Pulmonary artery endothelial cell (primary cell): ENCODE data around the gene NELL1. TPM values are rescaled to one million over a fixed set of nuclear protein-coding genes. Genes with fewer than 3 reads are reported as not detected.
"Not testable (repeated sequence)": the region's sequence is repeated elsewhere in the genome, so short reads cannot be mapped to it uniquely, and the experiment has no call there.

Source experiments
- DNase-seq: peaks from one replicate; pipeline ENCODE4 v3.0.0-alpha.2; 2011; ENCODE audit warnings: low read depth, low spot score
- total RNA-seq: library from RNA; depleted of rRNA; stranded (reverse); fragments of >200 nt; gene quantifications from 2 replicates; pipeline ENCODE4 v1.2.3, GENCODE V29; 2014

Gene NELL1
- total RNA-seq, 1 donor from 2014 or later = not detected

DNA sequence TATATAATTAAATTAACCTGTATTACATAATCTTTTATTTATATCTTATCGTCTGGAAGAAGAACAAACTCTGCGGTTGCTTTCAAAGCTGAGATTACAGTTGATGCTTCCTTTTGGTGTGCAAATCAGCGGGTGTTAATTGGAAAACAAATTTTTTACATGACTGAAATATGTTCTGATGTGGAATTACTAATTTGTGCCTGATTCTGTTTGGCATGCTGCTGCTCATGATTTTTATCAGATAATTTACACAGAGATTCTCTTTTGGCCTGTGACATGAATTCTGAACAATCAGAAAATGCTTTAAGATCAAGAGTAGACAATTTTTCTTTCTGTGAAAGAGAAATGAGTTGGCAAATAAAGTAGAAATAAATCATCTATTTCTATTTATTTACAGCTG is 510.8 kb downstream of the NELL1 start:
- no peak for DNase-seq

DNA sequence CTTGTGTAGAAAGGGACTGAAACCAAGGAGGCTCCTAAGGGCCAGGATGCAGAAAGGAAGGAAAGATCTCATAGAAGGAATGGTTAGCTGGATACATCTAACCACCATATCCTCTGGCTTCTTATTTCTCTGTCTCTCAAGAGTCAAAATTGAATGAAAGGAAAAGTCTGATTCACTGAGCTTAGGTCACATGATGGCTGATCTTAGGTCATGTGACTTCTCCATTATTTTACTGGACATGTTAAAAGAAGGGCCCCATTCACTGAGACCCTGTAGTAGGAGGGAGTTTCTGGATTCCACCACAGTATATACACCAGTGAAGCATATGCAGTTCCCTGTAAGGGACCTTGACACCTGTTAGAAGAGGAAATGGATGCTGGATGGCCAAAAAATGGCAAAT is 516.6 kb downstream of the NELL1 start:
- DNase-seq = no peak

DNA sequence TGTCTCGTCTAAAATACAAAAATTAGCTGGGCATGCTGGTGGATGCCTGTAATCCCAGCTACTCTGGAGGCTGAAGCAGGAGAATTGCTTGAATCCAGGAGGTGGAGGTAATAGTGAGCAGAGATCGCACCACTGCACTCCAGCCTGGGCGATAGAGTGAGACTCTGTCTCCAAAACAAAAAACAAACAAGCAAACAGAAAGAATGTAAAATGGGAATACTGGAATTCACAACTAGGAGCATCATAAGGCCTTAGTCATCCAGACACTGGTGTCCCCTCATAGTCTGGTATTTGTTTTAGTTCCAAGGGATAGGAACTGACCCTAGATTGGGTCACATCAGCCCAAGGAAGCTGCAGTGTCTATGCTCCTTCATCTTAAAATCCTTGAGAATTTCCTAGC is 520.8 kb downstream of the NELL1 start:
- no peak for DNase-seq

DNA sequence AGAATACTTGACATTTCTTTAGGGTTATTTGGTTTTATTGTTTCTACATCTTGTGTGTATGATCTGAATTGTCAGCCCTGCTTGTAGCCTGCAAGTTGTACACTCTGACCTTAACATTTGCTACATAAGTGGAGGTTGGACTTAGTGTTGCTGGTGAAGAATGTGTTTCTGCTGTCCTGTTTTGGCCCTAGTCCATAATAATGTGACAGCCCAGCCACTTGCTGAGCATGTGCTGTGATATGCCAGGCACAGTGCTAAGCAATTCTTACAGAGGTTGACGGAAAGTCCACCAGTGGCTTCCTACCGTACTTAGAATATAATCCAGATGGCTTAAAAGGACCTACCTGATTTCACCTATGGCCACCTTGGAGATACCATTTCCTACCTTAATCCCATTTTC is 526.6 kb downstream of the NELL1 start:
- no peak for DNase-seq

DNA sequence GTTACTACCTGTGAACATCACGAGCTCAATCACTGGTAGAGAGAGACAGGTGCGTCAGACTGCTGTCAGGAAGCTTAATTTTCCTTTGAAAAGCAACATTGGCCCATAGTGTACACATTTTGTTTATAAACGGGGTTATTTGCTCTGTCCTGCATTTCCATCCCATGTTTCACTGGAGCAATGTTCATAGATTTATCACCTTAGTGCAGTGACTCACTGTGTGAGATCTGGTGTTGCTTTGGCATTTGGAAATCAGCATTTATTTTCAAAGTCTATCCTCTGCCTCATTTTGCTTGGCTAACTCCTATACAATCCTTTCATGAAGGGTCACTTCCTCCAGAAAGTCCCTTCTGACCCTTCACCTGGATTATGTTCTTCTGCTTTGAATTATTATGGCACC is 529.1 kb downstream of the NELL1 start:
- no peak for DNase-seq

DNA sequence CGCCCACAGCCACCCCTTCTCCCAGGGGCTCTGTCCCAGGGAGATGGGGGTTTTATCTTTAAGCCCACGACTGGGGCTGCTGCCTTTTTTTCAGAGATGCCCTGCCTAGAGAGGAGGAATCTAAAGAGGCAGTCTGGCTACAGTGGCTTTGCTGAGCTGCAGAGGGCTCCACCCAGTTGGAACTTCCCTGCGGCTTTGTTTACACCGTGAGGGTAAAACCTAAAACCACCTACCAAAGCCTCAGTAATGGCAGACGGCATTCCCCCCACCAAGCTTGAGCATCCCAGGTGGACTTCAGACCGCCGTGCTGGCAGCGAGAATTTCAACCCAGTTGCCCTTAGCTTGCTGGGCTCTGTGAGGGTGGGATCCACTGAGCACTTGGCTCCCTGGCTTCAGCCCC is 535.8 kb downstream of the NELL1 start:
- no peak for DNase-seq

DNA sequence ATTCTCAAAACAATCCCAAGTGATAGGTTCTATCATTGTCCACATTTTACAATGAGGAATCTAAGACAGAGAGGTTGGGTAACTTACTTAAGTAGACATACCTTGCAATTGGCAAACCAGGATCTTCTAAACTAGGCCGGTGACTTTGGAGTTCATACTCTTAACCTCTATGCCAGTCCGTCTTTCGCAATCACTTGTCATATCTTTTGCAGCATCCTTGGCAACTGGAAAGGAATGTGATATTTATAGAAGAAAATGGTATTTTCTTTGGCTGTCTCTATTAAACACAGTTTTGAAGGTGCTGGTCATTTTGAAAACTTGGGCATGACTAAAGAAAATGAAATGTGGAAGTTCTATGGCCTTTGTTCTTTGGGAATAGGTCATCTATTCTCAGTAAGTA is 556.5 kb downstream of the NELL1 start:
- DNase-seq = no peak

DNA sequence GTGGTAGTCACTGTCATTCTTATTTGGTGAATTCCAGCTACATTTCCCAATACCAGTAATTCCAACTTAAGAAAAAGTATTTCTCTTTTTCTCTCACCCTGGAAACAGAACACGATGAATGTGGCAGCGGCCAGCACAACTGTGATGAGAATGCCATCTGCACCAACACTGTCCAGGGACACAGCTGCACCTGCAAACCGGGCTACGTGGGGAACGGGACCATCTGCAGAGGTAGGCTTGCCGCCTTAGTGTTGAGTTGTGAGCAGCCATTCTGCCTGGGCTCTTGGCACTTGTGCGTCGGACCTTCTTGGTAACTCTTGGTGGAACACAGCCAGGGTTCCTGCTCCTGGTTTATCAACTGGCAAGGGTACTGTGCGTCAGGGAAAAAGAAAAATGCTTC is 559.8 kb downstream of the NELL1 start:
- no peak for DNase-seq

DNA sequence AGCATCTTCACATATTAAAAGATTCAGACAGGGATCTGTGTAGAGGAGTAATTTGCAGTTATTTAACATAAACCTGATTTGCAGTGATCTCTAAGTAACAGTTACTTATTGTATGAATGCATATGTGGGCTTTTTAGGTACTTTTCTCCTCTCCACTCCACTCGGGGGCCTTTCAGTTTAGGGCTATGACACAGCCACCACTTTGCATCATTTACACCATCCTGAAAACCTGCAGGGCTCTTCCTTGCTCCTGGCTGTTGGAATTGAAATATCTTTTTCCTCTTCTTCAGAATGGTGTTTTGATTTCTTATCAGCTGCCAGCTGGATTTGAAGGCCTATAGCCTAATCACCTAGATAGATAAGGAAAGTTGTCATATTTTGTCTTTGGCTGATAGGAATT is 580.8 kb downstream of the NELL1 start:
- no peak for DNase-seq

DNA sequence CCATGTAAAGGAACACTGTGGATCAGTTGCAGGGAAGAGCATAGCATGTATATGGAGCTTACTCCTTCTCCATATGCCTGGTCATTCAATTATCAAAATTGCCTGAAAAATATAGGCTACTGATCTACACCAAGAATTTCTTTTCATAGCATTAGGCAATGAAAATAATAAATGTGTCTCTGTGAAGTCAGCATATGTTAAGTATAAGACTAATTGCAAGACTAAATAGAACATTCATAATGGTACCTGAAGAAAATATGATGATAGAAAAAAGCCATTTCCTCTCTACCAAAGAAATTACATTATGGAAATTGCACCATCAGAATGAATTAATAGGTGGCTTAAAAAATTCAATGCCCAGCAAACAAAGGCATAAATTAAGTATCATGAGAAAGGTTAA is 584.7 kb downstream of the NELL1 start:
- DNase-seq = no peak

DNA sequence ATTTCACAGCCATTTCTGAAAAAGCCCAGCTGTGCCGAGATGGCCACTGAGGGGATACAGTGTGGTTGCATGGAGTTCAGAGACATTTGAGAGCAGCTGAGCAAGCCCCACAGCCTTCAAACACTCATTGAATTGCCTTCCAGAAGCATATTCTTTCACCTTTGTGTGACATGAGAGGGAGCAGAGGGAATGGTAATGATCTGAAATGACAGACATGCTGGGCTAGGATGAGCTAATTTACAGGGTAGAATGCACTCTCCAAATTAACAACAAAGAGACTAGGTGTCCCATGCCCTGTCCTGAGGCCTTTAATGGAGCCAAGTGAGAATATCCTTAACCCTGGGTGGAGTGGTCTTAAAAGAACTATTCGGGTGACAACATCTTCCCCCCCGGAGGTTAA is 585.4 kb downstream of the NELL1 start:
- no peak for DNase-seq

DNA sequence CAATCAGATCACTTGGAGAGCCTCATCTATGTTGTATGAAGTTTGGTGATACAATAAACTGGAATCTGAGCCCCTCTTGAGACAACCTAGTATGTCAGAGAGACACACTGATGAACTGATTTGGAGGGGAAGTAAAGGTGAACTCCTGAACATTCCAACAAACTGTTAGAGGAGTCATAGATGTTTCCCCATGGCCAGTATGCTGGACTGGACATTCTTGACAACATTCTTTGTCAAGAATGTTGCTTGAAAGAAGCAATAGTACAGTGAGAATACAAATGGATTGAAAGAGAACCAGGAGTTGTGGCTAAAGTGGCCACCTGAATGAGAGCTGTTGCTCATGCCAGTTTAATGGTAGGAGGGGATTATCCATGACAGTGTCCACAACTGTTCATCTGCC is 588.1 kb downstream of the NELL1 start:
- DNase-seq = no peak

DNA sequence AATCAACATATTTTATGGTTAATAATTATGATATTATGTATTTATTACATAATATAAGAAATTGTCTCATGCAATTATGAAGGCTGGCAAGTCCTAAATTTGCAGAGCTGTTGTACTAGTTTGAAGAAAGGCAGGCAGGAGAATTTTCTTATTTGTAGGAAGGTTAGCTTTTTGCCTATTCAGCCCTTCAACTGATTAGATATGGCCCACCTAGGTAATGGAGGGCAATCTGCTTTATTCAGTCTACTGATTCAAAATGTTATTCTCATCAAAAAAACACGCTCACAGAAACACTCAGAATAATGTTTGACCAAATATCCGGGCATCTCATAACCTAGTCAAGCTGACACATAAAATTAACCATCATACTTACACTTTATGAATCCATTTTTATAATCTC is 589.0 kb downstream of the NELL1 start:
- DNase-seq = no peak

DNA sequence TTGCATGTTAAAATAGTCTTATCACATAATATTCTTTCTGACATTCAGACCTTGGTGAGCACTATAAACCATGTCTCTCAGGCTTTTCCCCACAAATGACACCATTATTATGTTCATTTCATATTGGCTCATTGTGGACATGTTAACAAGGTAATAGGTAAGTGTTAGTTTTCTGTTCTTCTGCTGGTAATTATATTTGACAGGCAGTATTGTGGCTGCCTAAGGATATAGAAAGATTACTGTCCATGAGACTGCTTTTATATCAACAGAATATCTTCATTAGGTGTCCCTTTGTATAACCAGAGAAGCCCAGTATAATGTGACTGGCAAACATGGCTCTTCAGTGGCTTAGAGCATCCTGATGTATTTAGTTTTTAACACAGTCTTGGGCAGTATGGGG is 590.7 kb downstream of the NELL1 start:
- no peak for DNase-seq

DNA sequence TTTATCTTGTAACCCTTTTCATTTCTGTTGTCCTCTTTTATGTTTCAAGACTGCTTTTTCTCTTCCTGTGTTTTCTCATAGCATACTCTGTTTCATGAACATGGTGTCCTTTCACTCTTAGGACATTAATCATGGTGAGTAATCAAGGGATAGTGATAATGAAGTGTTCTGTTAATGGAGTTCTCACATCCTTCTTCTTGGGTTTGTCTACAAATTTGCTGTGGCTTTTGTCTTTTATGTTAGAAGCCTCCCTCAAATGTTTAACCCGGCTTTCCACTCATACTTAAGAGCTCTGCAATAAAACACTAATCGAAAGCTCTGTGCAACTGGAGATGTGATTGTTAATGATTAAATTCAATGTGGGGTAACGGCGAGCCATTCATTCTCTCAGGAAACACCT is 593.6 kb downstream of the NELL1 start:
- no peak for DNase-seq

DNA sequence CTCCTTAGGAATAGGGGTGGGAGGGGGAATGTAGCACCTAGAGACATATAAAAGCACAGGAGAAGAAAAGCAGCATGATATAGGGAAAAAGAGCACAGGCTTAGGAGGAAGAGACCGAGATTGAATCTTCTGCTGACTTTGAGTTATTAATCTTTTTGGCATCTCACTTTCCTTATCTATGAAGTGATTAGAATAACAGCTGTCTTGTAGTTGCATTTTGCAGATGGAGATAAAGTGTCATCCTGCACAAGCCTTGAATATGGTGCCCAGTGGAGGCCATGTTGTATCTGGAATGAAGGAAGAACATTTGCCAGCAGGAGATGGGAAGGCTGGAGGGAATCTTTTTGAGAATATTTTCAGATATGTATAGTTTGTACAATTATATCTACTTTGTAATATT is 594.7 kb downstream of the NELL1 start:
- DNase-seq = no peak

DNA sequence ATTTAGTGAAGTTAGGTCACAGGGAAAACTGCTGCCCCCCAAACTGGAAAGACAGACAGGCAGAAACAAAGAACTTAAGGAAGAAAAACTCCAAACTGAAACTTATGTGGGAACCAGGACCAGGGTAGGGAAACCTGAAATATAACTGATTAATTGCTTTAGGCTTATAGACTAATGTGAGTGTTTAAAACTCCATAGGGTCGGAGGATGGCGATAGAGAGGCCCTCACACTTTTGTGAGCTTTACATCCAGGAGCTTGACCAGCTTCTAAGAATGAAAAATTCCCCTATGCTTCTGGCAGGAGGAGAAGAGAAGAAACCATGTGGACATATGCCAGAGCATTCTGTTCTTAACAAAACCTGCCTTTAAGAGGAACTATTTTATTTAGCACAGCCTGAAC is 598.6 kb downstream of the NELL1 start:
- DNase-seq = no peak

DNA sequence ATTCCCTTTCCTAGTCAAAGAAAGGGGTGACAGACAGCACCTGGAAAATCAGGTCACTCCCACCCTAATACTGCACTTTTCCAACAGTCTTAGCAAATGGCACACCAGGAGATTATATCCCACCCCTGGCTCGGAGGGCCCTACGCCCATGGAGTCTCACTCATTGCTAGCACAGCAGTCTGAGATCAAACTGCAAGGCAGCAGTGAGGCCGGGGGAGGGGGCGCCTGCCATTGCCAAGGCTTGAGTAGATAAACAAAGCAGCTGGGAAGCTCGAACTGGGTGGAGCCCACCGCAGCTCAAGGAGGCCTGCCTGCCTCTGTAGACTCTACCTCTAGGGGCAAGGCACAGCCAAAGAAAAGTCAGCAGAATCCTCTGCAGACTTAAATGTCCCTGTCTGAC is 602.8 kb downstream of the NELL1 start:
- not testable (repeated sequence) for DNase-seq

DNA sequence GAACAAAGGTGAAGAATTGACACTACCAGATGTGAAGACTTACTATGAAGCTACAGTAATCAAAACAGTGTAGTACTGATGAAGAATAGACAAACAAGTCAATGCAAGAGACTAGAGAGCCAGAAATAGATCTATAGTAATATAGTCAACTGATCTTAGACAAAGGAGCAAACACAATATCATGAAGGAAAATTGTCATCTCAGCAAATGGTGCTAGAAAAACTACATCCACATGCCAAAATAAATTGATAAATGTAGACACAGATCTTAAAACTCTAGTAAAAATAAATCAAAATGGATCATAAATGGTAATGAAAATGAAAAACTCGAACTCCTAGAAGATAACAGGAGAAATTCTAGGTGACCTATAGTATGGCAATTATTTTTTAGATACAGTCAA is 609.5 kb downstream of the NELL1 start:
- DNase-seq = no peak

DNA sequence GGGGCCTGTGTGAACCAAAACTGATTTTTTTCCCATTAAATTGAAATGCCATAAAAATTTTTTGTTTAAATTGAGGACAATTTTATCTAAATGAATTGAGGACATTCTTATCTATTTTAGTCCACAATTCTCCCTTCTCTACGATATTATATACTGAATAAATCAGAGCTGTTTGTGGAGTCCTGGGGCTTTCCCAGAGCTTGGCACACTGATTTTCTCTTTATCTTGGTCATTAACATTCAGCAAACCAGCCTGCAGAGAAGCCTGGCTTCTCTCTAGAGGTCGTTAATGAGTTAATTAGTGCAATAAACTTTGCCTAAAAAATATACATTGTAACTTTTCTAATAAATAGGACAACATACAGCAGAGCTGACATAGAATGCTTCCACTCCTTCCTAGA is 615.7 kb downstream of the NELL1 start:
- DNase-seq = no peak

DNA sequence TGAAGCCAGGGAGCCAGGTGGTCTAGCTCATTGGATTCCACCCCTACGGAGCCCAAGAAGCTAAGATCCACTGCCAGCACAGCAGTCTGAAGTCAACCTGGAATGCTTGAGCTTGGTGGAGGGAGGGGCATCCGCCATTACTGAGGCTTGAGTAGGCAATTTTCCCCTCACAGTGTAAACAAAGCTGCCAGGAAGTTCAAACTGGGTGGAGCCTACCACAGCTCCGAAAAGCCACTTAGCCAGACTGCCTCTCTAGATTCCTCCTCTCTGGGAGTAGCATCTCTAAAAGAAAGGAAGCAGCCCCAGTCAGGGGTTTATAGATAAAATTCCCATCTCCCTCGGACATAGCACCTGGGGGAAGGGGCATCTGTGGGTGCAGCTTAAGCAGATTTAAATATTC is 620.3 kb downstream of the NELL1 start:
- no peak for DNase-seq

DNA sequence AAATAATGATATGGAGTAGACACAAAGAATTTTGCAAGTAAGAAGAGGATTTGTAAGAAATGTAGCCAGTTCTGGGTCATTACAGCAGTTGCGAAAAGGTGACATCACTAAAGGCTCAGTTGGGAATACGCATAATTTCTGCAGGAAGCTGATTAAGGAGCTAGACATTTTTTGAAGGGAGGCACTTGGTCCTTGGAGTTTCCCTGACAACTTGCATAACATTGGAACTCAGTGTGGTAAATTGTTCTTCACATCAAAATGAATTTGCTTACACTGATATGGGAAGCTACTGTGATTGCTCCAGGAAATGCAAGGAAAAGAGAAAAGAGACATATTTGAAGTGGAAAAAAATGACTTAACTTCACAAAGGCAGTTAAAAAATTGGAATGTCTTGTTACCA is 626.1 kb downstream of the NELL1 start:
- no peak for DNase-seq

DNA sequence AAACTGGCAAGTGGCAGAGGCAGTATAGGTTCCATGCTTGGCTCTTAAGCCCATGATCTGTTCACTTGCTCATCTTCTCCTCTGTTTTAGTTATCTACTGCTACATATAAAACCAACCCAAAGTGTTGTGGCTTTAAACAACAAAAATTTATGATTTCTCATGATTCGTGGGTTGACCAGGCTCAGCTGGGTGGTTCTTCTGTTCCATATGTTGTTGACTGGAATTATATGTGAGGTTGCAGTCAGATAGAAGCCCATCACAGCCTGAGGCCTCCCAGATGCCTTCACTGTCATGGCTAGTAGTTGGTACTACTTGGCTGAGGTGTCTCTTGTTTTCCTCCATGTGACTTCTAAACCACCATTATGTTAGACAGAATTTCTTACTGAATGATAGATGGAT is 632.6 kb downstream of the NELL1 start:
- DNase-seq = no peak

DNA sequence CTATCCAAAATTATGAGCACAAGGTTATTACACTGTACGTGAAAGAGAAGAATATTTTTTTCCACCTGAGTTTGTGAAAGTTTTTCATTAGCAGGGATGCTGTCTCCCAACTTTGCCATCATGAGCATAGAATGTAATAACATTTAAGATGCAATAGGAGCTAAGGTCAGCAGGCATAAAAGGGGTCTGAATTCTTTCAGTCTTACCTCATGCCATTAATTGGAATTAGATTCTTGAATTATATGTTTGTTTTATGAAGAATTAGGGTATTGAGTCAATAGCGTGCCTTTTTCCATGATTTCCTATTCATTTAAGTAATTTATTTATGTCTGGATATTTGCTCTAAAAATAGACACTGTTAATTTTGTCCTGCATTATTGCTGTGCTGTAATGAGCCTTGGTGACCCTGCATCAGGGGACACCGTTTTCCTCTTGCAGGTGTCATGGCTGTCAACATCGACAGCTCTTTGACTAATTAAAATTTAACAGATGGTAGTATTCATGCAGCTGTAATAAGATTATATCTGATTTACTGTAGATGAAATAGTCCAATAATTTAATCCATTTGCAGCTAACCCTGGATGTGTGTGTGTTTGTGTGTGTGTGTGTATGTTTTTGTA is 637.5 kb downstream of the NELL1 start:
- no peak for DNase-seq
